Right atrium auricular region (tissue), 2 donors: ENCODE results near the gene ADAMTS4. TPM values are rescaled to one million over a fixed set of nuclear protein-coding genes. Genes with fewer than 3 reads are reported as not detected.

ENCODE experiments used
- DNase-seq: peaks from one replicate; pipeline ENCODE4 v3.0.0-alpha.2; 2019; ENCODE audit warnings: low spot score
- H3K27ac ChIP-seq, 2 donors: fragments of 200-600 bp; sonication (generic); 1 replicate in 1 of 2; 2 replicates in 1 of 2; pipeline ENCODE4 v1.5.1; 2016 to 2019
- H3K27me3 ChIP-seq, 2 donors: fragments of 200-600 bp; sonication (generic); one replicate each; pipeline versions ENCODE4 v1.5.1 to v1.6.0; 2017 to 2019
- H3K36me3 ChIP-seq: fragments of 200-600 bp; sonication (generic); one replicate; pipeline ENCODE4 v1.5.1; 2016
- H3K4me1 ChIP-seq, 2 donors: fragments of 200-600 bp; sonication (generic); one replicate each; pipeline versions ENCODE4 v1.5.1 to v1.6.0; 2017 to 2019
- H3K4me3 ChIP-seq, 2 donors: fragments of 200-600 bp; sonication (generic); 1 replicate in 1 of 2; 2 replicates in 1 of 2; pipeline ENCODE4 v1.5.1; 2017 to 2019; ENCODE audit warnings: mild to moderate bottlenecking in 1 of 2, moderate library complexity in 1 of 2
- H3K9me3 ChIP-seq, 2 donors: fragments of 200-600 bp; sonication (generic); one replicate each; pipeline ENCODE4 v1.5.1; 2019
- total RNA-seq, 2 donors: library from RNA; depleted of rRNA; stranded (reverse); fragments of >200 nt; gene quantifications; one replicate each; pipeline ENCODE4 v1.1.0, GENCODE V29; 2016
- TF ChIP-seq, protein P1 (sequence below), 2 donors: fragments of 200-600 bp; sonication (generic); IDR thresholded peaks; one replicate each; pipeline ENCODE4 v1.5.1; 2019; ENCODE audit warnings: antibody characterized with exemption in 2 of 2

The ADAMTS4 gene
- total RNA-seq, 2 donors from 2014 or later, result 12.6 to 19.5 TPM

DNA sequence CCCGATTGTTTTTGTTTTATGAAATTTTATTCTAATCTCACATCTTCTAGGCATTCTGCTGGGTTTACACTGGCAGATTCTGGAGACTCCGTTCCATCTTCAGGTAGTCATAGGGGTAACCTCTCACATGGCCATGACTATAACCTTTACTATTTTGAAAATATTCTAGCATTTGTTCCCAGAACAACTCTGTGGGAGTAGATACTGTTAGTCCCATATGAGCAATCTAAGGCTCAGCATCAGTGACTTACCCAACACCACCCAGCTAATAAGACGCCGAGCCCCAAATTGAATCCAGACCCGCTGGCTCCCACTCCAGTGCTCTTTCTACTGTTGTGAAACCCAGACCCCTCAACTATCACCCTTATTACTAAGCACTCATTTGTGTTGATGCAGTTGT, 9.8 kb downstream of the ADAMTS4 start:
- H3K4me3 ChIP-seq, result no peak overlapping the region
- H3K27me3 ChIP-seq, result no peaks in the 10 kb centered on the region
- H3K36me3 ChIP-seq, result peaks cover 23% of the 10 kb centered on the region
- DNase-seq, result no peak
- peaks cover 0 to 43% of the 10 kb centered on the region in 2 donors for H3K4me1 ChIP-seq
- H3K9me3 ChIP-seq, result no peaks in the 10 kb centered on the region
- no peak overlapping the region for H3K27ac ChIP-seq
- TF ChIP-seq, protein P1, sequence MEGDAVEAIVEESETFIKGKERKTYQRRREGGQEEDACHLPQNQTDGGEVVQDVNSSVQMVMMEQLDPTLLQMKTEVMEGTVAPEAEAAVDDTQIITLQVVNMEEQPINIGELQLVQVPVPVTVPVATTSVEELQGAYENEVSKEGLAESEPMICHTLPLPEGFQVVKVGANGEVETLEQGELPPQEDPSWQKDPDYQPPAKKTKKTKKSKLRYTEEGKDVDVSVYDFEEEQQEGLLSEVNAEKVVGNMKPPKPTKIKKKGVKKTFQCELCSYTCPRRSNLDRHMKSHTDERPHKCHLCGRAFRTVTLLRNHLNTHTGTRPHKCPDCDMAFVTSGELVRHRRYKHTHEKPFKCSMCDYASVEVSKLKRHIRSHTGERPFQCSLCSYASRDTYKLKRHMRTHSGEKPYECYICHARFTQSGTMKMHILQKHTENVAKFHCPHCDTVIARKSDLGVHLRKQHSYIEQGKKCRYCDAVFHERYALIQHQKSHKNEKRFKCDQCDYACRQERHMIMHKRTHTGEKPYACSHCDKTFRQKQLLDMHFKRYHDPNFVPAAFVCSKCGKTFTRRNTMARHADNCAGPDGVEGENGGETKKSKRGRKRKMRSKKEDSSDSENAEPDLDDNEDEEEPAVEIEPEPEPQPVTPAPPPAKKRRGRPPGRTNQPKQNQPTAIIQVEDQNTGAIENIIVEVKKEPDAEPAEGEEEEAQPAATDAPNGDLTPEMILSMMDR (IDR thresholded peaks at IDR 0.05), result no peak

DNA sequence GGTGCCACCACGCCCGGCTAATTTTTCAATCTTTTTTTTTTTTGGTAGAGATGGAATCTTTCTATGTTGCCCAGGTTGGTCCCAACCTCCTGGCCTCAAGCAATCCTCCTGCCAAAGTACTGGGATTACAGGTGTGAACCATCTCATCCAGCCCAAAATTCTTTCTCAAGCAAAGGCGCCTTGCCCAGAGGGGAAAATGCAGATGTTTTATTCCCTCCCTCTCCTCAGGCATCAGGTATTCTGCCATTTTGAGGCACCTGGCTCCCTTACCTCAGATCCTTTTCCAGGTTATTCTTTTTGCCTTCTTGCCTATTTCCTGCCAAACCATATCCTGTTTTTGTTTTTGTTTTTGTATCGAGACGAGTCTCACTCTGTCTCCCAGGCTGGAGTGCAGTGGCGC, 10.5 kb downstream of the ADAMTS4 start:
- Histone ChIP-seq H3K4me3 (no peak overlapping the region), H3K4me1 (peaks cover 0 to 37% of the 10 kb centered on the region in 2 donors), H3K36me3 (peaks cover 16% of the 10 kb centered on the region), H3K27ac (no peak overlapping the region), H3K9me3 (no peaks in the 10 kb centered on the region), H3K27me3 (no peaks in the 10 kb centered on the region)
- TF ChIP-seq, protein P1 (IDR thresholded peaks at IDR 0.05), result no peak
- DNase-seq, result no peak

DNA sequence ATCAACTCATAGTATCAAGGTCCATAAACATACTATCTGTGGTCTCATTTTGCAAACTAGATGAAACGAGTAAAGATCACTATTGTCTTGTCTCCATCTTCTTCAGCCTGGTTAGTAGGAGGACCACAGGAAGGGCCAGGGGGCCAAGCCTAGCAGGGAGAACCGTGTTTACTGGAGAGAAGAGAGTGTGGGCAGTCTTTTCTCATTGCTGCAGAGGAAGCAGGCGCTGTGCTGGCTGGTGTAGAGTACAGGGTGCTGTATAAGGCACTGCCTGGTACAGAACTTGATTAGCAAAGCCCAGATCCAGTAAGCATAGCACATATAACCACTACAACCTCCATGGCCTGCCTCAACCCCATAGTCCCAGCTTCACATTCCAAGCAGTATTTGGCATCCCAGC, 11.5 kb downstream of the ADAMTS4 start:
- peaks cover 0 to 26% of the 10 kb centered on the region in 2 donors for H3K4me1 ChIP-seq
- TF ChIP-seq, protein P1 (IDR thresholded peaks at IDR 0.05), result no peak
- DNase-seq, result no peak

DNA sequence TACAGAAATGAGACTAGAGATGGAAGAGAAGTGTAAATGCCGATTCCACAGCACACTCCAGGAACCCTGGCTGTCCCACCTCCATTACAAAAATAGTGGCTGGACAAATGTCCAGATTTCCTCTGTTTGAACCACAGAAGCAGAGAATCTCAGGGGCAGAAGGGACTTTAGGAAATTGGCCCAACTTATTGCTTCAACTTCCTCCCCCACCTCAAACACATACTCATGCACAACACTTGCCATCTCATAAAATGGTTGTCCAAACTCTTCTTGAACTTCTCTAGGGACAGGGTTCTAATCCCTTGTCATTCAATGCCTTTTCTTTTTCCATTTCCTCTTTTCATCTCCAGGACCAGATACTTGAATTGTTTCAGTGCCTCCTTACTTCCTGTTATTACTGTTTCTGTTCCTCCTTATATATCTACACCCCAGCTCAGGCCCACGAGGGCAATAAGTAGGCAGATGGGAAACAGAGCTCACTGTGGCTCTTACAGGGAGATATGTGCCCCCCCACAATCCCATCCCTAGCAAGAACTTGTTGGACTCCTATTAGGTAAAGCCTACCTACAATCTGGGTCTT, 13.0 kb downstream of the ADAMTS4 start:
- peaks cover 0 to 24% of the 10 kb centered on the region in 2 donors for H3K4me1 ChIP-seq
- no peak for DNase-seq

More for the DNA sequence above, 11.5 kb downstream of the ADAMTS4 start:
- H3K27ac ChIP-seq, result no peak overlapping the region
- H3K9me3 ChIP-seq, result no peaks in the 10 kb centered on the region
- no peak overlapping the region for H3K4me3 ChIP-seq
- peaks cover 15% of the 10 kb centered on the region for H3K36me3 ChIP-seq
- H3K27me3 ChIP-seq, result no peaks in the 10 kb centered on the region

DNA sequence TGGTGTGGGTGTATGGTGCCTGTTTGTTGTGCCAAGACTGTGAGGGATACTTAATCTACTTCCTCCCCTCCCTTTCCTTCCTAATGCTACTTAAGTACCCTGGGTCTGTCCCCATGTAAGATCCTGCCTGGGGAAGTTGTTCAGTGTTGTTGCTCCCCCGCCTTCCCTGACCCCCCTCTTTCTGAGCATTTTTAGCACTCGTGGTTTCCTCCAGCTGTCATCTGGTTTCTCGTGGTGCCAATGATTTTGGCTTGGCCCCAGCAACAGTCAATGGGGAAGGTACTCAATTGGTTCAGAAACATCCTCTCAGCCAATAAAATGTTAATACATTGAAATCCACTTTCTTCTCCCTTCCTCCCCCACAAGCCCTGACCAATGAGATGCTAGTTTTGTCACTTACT, 13.6 kb downstream of the ADAMTS4 start:
- TF ChIP-seq, protein P1 (IDR thresholded peaks at IDR 0.05), result no peak
- H3K27ac ChIP-seq, result peak overlapping the region; percentile 61 to 76
- peaks cover 0 to 24% of the 10 kb centered on the region in 2 donors for H3K4me1 ChIP-seq
- H3K36me3 ChIP-seq, result no peaks in the 10 kb centered on the region
- no peak overlapping the region for H3K4me3 ChIP-seq
- no peaks in the 10 kb centered on the region for H3K27me3 ChIP-seq
- no peaks in the 10 kb centered on the region for H3K9me3 ChIP-seq
- DNase-seq, result peak; percentile 89

More for the DNA sequence above, 13.0 kb downstream of the ADAMTS4 start:
- TF ChIP-seq, protein P1 (IDR thresholded peaks at IDR 0.05), result no peak
- Histone ChIP-seq H3K27ac (peak overlapping the region; percentile 61 to 76), H3K4me3 (no peak overlapping the region), H3K27me3 (no peaks in the 10 kb centered on the region), H3K36me3 (peaks cover 2% of the 10 kb centered on the region), H3K9me3 (no peaks in the 10 kb centered on the region)

DNA sequence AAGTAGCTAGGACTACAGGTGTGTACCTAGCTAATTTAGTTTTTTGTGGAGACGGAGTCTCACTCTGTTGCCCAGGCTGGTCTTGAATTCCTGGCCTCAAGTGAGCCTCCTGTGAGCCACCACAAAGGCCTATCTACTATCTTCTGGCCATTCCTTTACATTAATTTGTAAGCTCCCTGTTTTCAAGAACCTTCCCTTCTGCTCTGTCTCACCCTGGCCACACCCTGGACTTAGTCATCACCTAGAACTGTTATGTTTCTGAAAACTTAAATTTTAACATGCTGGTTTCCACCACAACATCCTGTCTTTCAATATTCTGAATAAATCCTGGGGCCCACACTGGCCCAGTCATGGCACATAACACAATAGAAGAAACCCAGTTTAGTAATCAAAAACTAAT, 16.6 kb downstream of the ADAMTS4 start:
- DNase-seq, result no peak
- Histone ChIP-seq H3K36me3 (no peaks in the 10 kb centered on the region), H3K4me3 (no peak overlapping the region), H3K9me3 (no peaks in the 10 kb centered on the region), H3K4me1 (peaks cover 0 to 28% of the 10 kb centered on the region in 2 donors), H3K27me3 (no peaks in the 10 kb centered on the region), H3K27ac (no peak overlapping the region)
- TF ChIP-seq, protein P1 (IDR thresholded peaks at IDR 0.05), result no peak
